HG02759 (cell line): ENCODE data around the gene NUP43.
A peak's percentile ranks its signal among the peaks of the same experiment; 100 is the strongest.
"Not testable (repeated sequence)": the region's sequence is repeated elsewhere in the genome, so short reads cannot be mapped to it uniquely, and the experiment has no call there.

Source experiments
- ATAC-seq: cut with Tn5 transposase; IDR thresholded peaks from one replicate; pipeline ENCODE4 v1.9.1; 2021; ENCODE audit warnings: mild to moderate bottlenecking, moderate library complexity; ENCODE audit not compliant: unreplicated experiment

The NUP43 gene

GRCh38 chr6:149746147-149746946 lies at the start of gene NUP43:
Gene NUP43 (minus strand): TSS chr6:149746529. CDS start chr6:149746495, 34 bp downstream.
- peak; percentile 58 for ATAC-seq

- no peak for ATAC-seq
Observed at GRCh38 chr6:149783551-149783950, 37.2 kb upstream of the NUP43 start.

GRCh38 chr6:149782337-149782736 lies 36.0 kb upstream of the NUP43 start:
- ATAC-seq: no peak

- no peak for ATAC-seq
Observed at GRCh38 chr6:149781715-149782114, 35.4 kb upstream of the NUP43 start.

- ATAC-seq: no peak
Observed at GRCh38 chr6:149779644-149779963, 33.3 kb upstream of the NUP43 start.

GRCh38 chr6:149777624-149778023 lies 31.3 kb upstream of the NUP43 start:
- no peak for ATAC-seq

GRCh38 chr6:149771925-149772324 lies 25.6 kb upstream of the NUP43 start:
- no peak for ATAC-seq

- no peak for ATAC-seq
Observed at GRCh38 chr6:149771185-149771584, 24.9 kb upstream of the NUP43 start.

- ATAC-seq: no peak
Observed at GRCh38 chr6:149769676-149770075, 23.3 kb upstream of the NUP43 start.

GRCh38 chr6:149766156-149766769 lies 19.9 kb upstream of the NUP43 start:
- ATAC-seq: no peak

GRCh38 chr6:149763866-149764265 lies 17.5 kb upstream of the NUP43 start:
- no peak for ATAC-seq

GRCh38 chr6:149761438-149761837 lies 15.1 kb upstream of the NUP43 start:
- peak; percentile 97 for ATAC-seq

- no peak for ATAC-seq
Observed at GRCh38 chr6:149756261-149756636, 9.9 kb upstream of the NUP43 start.

- ATAC-seq: peak; percentile 92
Observed at GRCh38 chr6:149755300-149756260, 9.3 kb upstream of the NUP43 start.

GRCh38 chr6:149754548-149754947 lies 8.2 kb upstream of the NUP43 start:
- no peak for ATAC-seq

GRCh38 chr6:149753374-149753637 lies 7.0 kb upstream of the NUP43 start:
- ATAC-seq: not testable (repeated sequence)

GRCh38 chr6:149752600-149753373 lies 6.5 kb upstream of the NUP43 start:
- ATAC-seq: no peak

- ATAC-seq: not testable (repeated sequence)
Observed at GRCh38 chr6:149751920-149752319, 5.6 kb upstream of the NUP43 start.

GRCh38 chr6:149751239-149751638 lies 4.9 kb upstream of the NUP43 start:
- no peak for ATAC-seq

GRCh38 chr6:149750136-149750609 lies 3.8 kb upstream of the NUP43 start:
- peak; percentile 35 for ATAC-seq
